H9 (cell line): ENCODE results near the gene PRRC2B. TPM values are rescaled to one million over a fixed set of nuclear protein-coding genes. Genes with fewer than 3 reads are reported as not detected.

ENCODE experiments used
- DNase-seq: peaks from one replicate; pipeline ENCODE4 v3.0.0-alpha.2; 2017
- H2AFZ ChIP-seq: one replicate; pipeline ENCODE4 v1.6.1; 2013; ENCODE audit warnings: mild to moderate bottlenecking, low read length, control low read depth, moderate library complexity
- H2AK5ac ChIP-seq: 2 replicates; pipeline ENCODE4 v1.6.1; 2013; ENCODE audit warnings: low read length, control low read depth, mixed read lengths; ENCODE audit not compliant: insufficient read length
- H2BK120ac ChIP-seq: one replicate; pipeline ENCODE4 v1.6.1; 2013; ENCODE audit warnings: low read depth, mild to moderate bottlenecking, low read length, control low read depth, inconsistent platforms; ENCODE audit not compliant: poor library complexity, severe bottlenecking
- H2BK12ac ChIP-seq: 2 replicates; pipeline ENCODE4 v1.6.1; 2013; ENCODE audit warnings: low read length, control low read depth, mixed read lengths, low read depth; ENCODE audit not compliant: insufficient read length
- H2BK15ac ChIP-seq: 2 replicates; pipeline ENCODE4 v1.6.1; 2013; ENCODE audit warnings: low read depth, low read length, control low read depth
- H2BK20ac ChIP-seq: one replicate; pipeline ENCODE4 v1.6.1; 2013; ENCODE audit warnings: low read depth, mild to moderate bottlenecking, low read length, control low read depth, inconsistent platforms; ENCODE audit not compliant: poor library complexity, severe bottlenecking
- H2BK5ac ChIP-seq: 2 replicates; pipeline ENCODE4 v1.6.1; 2013; ENCODE audit warnings: low read length, control low read depth, mixed read lengths; ENCODE audit not compliant: insufficient read length
- H3K14ac ChIP-seq: 2 replicates; pipeline ENCODE4 v1.6.1; 2013; ENCODE audit warnings: low read length, control low read depth; ENCODE audit not compliant: insufficient read depth
- H3K18ac ChIP-seq: 2 replicates; pipeline ENCODE4 v1.6.1; 2013; ENCODE audit warnings: low read depth, mild to moderate bottlenecking, mixed read lengths, low read length, control low read depth; ENCODE audit not compliant: insufficient read length
- H3K23ac ChIP-seq: 2 replicates; pipeline ENCODE4 v1.6.1; 2013; ENCODE audit warnings: low read length, control low read depth, mixed read lengths, low read depth; ENCODE audit not compliant: insufficient read length
- H3K23me2 ChIP-seq: 2 replicates; pipeline ENCODE4 v1.6.1; 2013; ENCODE audit warnings: low read depth, mild to moderate bottlenecking, mixed read lengths, low read length, control low read depth; ENCODE audit not compliant: insufficient read length, poor library complexity, severe bottlenecking
- H3K27ac ChIP-seq: 2 replicates; pipeline ENCODE4 v1.5.1; 2013; ENCODE audit warnings: low read length, control low read depth, mixed read lengths, low read depth; ENCODE audit not compliant: insufficient read length
- H3K27me3 ChIP-seq: 2 replicates; pipeline ENCODE4 v1.6.1; 2013; ENCODE audit warnings: low read length, control low read depth, inconsistent platforms; ENCODE audit not compliant: insufficient read depth
- H3K4ac ChIP-seq: 2 replicates; pipeline ENCODE4 v1.6.1; 2013; ENCODE audit warnings: low read depth, mild to moderate bottlenecking, control low read depth, inconsistent platforms, low read length, moderate library complexity
- H3K4me1 ChIP-seq: 2 replicates; pipeline ENCODE4 v1.6.1; 2013; ENCODE audit warnings: low read length, control low read depth, inconsistent platforms; ENCODE audit not compliant: insufficient read depth
- H3K4me2 ChIP-seq: 2 replicates; pipeline ENCODE4 v1.6.1; 2013; ENCODE audit warnings: low read length, control low read depth, mixed read lengths; ENCODE audit not compliant: insufficient read length, insufficient read depth
- H3K56ac ChIP-seq: 2 replicates; pipeline ENCODE4 v1.6.1; 2013; ENCODE audit warnings: low read depth, mild to moderate bottlenecking, mixed read lengths, low read length, control low read depth; ENCODE audit not compliant: insufficient read length
- H3K79me1 ChIP-seq: 2 replicates; pipeline ENCODE4 v1.6.1; 2013; ENCODE audit warnings: low read depth, mild to moderate bottlenecking, moderate library complexity, low read length, control low read depth, inconsistent platforms; ENCODE audit not compliant: insufficient read depth, poor library complexity, severe bottlenecking
- H3K79me2 ChIP-seq: 2 replicates; pipeline ENCODE4 v1.6.1; 2013; ENCODE audit warnings: low read length, control low read depth, inconsistent platforms; ENCODE audit not compliant: insufficient read depth
- H3K9ac ChIP-seq: 2 replicates; pipeline ENCODE4 v1.6.1; 2013; ENCODE audit warnings: low read length, control low read depth, mixed read lengths; ENCODE audit not compliant: insufficient read length; ENCODE audit errors: extremely low read depth
- H3K9me3 ChIP-seq: one replicate; pipeline ENCODE4 v1.6.1; 2013; ENCODE audit warnings: low read depth, low read length, inconsistent platforms; ENCODE audit not compliant: control insufficient read depth
- H3T11ph ChIP-seq: one replicate; pipeline ENCODE4 v1.6.1; 2013; ENCODE audit warnings: mild to moderate bottlenecking, low read length, control low read depth, inconsistent platforms
- H4K20me1 ChIP-seq: one replicate; pipeline ENCODE4 v1.6.1; 2013; ENCODE audit not compliant: control insufficient read depth, insufficient read length, insufficient read depth
- H4K5ac ChIP-seq: 2 replicates; pipeline ENCODE4 v1.6.1; 2013; ENCODE audit warnings: low read depth, mild to moderate bottlenecking, mixed read lengths, low read length, control low read depth; ENCODE audit not compliant: insufficient read length
- H4K8ac ChIP-seq: replicated peaks from 2 replicates; pipeline ENCODE4 v1.6.1; 2013; ENCODE audit warnings: low read length, control low read depth, mixed read lengths, low read depth; ENCODE audit not compliant: insufficient read length
- H4K91ac ChIP-seq: 2 replicates; pipeline ENCODE4 v1.6.1; 2013; ENCODE audit warnings: low read depth, mild to moderate bottlenecking, moderate library complexity, mixed read lengths, low read length, control low read depth; ENCODE audit not compliant: insufficient read length
- H3K27ac Mint-ChIP-seq, 3 experiments: 2 replicates in 2 of 3; 3 replicates in 1 of 3; pipeline ENCODE4 v1.8.0; 2020 to 2021; ENCODE audit warnings: mixed read lengths in 3 of 3, mild to moderate bottlenecking in 1 of 3, moderate library complexity in 1 of 3
- H3K27me3 Mint-ChIP-seq: 2 replicates; pipeline ENCODE4 v1.8.0; 2021; ENCODE audit warnings: low read depth, mild to moderate bottlenecking, moderate library complexity, mixed read lengths
- H3K36me3 Mint-ChIP-seq, 3 experiments: 2 replicates in 2 of 3; 3 replicates in 1 of 3; pipeline ENCODE4 v1.8.0; 2020 to 2021; ENCODE audit warnings: low read depth in 3 of 3, mixed read lengths in 3 of 3; ENCODE audit not compliant: insufficient read depth in 1 of 3
- H3K4me1 Mint-ChIP-seq, 2 experiments: 2 replicates each; pipeline ENCODE4 v1.8.0; 2020; ENCODE audit warnings: mixed read lengths in 2 of 2
- H3K4me3 Mint-ChIP-seq, 2 experiments: 2 replicates in 1 of 2; 3 replicates in 1 of 2; pipeline ENCODE4 v1.8.0; 2020 to 2021; ENCODE audit warnings: mild to moderate bottlenecking in 2 of 2, mixed read lengths in 2 of 2, moderate library complexity in 1 of 2
- H3K9me3 Mint-ChIP-seq, 2 experiments: 2 replicates in 1 of 2; 3 replicates in 1 of 2; pipeline ENCODE4 v1.8.0; 2020; ENCODE audit warnings: mild to moderate bottlenecking in 2 of 2, mixed read lengths in 2 of 2, moderate library complexity in 1 of 2
- CTCF ChIP-seq: fragments of 200-600 bp; sonication (generic); conservative IDR thresholded peaks from 3 replicates; pipeline ENCODE4 v1.8.0; 2021; ENCODE audit warnings: antibody characterized with exemption, mild to moderate bottlenecking
- WGBS: extraction: QIAGEN DNeasy Blood & Tissue Kit; methylation state at CpG from one replicate; pipeline ENCODE4 v1.1.7; 2013; ENCODE audit warnings: missing lambda C conversion rate, low lambda C conversion rate, mixed read lengths; ENCODE audit not compliant: insufficient read length; ENCODE audit errors: extremely low coverage; 5-methylcytosine and 5-hydroxymethylcytosine counted together
- total RNA-seq: library from RNA; stranded (reverse); gene quantifications from 2 replicates; pipeline ENCODE4 v1.2.1, GENCODE V29; 2021

The PRRC2B gene
- total RNA-seq, 1 experiment from 2014 or later = 251 TPM

GRCh38 chr9:131361202-131361833 lies 32.6 kb upstream of the PRRC2B start:
- Histone ChIP-seq H3K23ac (no peak overlapping the region), H4K8ac (no peak overlapping the region), H3K79me2 (no peaks in the 10 kb centered on the region), H3K4me2 (no peak overlapping the region), H2BK12ac (no peak overlapping the region), H2AFZ (no peak overlapping the region), H3K9me3 (no peaks in the 10 kb centered on the region), H4K91ac (no peak overlapping the region), H4K5ac (no peak overlapping the region), H2AK5ac (no peak overlapping the region), H3K56ac (no peak overlapping the region), H2BK120ac (no peak overlapping the region), H3K79me1 (no peaks in the 10 kb centered on the region), H3T11ph (no peak overlapping the region), H3K27me3 (no peaks in the 10 kb centered on the region), H3K27ac (no peak overlapping the region), H2BK15ac (no peak overlapping the region), H2BK5ac (no peak overlapping the region), H4K20me1 (no peaks in the 10 kb centered on the region), H2BK20ac (no peak overlapping the region), H3K9ac (no peak overlapping the region), H3K4ac (no peak overlapping the region), H3K14ac (no peak overlapping the region), H3K23me2 (no peaks in the 10 kb centered on the region), H3K18ac (no peak overlapping the region), H3K4me1 (peaks cover 8% of the 10 kb centered on the region; the same call in 1 of the 2 replicates)
- no peak for DNase-seq
- WGBS = no CpG with 5 or more reads among the region's 8 CpGs
- Mint-ChIP-seq H3K27me3 (no peaks in the 10 kb centered on the region), H3K4me3 (no peak overlapping the region), H3K4me1 (peaks cover 20 to 22% of the 10 kb centered on the region in 2 experiments), H3K9me3 (no peaks in the 10 kb centered on the region; a peak in 1 of 5 replicates), H3K27ac (peak overlapping the region in 2 of 3 experiments; percentile 53 to 66; a peak in 3 of 7 replicates), H3K36me3 (no peaks in the 10 kb centered on the region)
- TF ChIP-seq CTCF = no peak
